NCI-H345 (cell line): ENCODE measurements around the gene CCDC34.
"Not testable (repeated sequence)": the region's sequence is repeated elsewhere in the genome, so short reads cannot be mapped to it uniquely, and the experiment has no call there.

Experiments used
- DNase-seq: peaks from one replicate; lab custom pipeline; 2025; lab: John Stamatoyannopoulos, UW

Gene CCDC34

DNA sequence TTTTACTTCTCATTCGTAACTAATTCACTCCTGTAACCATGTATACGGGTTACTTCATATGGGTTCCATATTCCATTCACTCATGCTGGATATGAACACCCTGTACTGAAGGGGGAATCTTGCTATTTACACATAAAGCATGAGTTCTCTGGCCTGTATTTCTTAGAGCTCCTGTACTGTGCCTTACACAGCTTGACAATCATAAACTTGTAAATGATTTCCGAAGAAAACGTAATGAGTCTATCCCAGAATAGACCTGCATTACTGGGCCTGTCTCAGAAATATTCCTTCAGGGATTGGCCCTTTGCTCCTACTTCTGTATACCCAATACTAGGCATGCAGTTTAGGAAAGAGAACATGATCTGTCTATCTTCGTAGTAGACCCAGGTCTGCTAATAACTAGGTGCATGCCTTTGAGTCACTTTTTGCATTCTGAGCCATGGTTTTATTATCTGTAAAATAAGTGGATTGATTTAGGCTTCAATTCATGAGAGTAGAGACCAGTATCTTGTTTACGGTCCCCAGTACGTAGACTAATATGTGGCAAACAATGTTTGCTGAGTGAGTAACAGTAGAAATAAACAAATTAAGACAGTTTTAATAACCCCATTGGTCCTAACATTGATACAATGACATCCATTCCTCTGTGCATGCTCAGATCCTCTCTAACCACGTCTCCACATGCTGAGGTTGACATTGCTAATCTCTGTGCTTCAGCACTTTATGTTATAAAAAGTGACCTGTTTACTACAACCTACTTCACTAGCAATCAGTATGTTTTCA is 1.2 kb downstream of the CCDC34 start:
- DNase-seq = no peak

DNA sequence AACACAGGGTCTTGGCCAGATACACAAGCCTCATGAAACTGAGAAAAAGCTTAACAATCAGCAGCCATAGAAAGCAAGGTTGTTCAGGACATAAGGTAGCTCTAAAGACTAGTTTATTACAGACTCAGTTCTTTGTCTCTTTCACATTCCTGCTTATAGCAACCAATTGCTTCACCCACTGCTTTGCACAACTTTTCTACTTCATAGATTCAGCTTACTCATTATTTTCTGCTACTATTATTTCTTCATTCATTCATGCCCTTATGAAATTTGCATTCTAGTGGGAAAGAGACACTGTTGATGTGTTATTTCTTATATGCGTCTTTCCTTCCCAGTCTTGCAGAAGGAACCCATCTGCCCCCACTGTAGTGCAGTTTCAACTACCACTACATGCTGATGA is 4.7 kb downstream of the CCDC34 start:
- no peak for DNase-seq

DNA sequence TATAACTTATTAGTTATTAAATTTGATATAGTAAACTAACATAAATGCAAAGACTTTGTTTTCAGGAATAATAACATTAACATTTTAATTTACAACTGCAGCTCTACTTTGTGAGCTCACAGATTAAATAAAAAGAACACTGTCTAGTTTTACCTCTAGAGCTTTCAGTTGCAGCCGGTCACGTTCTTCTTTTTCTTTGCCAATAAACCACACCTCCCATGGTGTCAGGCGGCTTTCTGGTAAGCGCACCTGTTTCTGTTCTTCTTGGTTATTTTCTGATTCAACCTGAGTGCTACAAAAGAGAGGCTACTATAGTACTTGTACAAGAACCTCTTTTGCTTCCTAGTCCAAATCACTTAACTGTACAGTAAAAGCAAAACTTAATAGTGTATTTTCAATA is 5.8 kb downstream of the CCDC34 start:
- peak; percentile 76 for DNase-seq

DNA sequence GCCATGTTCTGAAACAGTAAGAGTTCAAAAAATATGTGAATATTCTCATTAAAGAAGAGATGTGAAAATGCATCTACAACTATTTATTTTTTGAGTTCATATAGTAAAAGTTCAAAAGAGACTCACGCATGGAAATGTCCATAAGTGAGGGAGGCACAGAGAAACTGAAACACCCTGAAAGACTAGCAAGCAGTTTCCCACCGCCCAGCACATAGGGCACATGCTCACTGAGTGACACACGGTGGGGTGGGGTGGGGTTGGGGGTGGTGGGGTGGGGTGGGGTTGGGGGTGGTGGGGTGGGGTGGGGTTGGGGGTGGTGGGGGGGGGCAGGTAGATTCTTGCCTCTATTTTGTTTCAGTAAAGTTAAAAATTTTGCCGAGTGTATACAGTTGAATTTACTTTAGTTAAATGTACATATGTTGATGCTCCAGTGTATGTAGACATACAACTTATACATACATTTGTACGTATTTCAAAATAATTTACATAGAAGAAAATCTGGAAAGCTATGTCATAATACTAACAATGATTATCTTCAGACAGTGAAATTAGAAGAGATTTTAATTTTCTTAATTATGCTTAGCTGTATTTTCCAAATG is 6.3 kb downstream of the CCDC34 start:
- DNase-seq = no peak

DNA sequence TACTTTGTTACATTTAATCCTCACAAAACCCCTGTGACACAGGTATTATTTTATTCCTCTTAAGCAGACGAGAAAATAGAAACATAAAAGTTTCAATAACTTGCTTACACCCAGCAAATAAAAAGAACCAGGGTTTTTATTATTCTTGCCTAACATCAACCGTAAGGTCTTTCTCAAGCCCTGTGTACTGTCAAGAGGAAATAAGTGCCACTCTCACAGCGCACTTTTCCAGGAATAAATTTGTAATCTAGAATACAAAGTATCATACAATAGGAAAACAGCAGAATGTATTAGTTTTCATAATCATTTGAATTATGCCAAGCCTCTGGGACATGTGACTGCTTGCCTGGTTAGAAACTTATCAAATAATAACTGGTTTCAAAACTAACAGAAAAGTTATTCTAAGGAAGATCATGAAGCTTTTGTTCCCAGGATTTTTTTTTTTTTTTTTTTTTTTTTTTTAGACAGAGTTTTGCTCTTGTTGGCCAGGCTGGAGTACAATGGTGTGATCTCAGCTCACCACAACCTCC is 7.4 kb downstream of the CCDC34 start:
- no peak for DNase-seq

DNA sequence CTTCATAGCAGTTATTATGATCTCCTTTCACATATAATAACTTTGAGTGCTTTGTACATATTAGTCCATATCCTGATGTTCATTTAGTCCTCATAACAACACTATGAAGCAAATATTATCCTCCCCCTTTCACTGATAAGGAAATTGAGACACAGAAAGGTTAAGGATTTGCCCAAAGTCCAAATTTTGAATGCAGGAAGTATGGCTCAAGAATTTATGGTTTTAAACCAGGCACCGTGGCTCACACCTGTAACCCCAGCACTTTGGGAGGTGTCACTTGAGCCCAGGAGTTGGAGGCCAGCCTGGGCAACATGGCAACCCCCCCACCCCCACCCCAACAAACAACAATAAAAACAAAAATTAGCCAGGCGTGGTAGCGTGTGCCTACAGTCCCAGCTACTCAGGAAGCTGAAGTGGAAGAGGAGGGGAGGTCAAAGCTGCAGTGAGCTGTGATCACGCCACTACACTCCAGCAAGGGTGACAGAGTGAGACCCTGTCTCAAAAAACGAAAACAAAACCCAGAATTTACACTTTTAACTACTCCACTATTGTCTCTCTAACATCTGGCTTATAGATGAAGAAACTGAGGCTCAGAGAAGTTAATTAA is 8.6 kb downstream of the CCDC34 start:
- DNase-seq = no peak

DNA sequence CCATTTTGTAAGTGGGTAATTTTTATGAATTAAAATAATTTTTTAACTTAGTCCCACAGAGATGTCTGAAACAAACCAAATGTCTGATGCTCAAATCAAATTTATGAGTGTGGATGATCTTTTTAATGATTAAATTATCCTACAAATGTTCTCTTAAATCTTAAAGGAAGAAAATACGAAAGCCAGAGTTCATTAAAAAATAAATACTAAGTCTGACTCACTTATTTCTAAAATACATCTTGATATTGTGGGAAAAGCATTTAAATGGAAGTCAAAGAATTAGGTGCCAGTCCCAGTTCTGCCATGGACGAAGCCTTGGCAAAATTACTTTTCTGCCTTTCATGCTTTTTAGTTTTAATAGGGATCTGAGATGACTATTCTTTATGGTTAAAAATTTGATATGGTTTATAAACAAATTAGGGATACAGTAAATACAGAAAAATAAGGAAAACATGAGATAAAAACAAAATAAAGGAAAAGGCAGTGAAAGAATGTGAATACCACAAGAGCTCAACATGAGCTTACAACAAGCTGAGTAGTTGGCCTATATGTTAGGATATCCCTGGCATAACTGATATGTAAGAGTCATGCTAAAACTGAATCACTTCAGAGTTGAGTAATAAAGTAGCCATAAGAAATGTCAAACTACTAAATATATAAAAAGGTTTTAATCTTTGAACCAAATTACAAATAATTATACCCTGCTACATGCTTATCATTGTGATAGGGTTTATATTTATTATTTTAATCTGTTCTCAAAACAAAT is 9.2 kb downstream of the CCDC34 start:
- no peak for DNase-seq

DNA sequence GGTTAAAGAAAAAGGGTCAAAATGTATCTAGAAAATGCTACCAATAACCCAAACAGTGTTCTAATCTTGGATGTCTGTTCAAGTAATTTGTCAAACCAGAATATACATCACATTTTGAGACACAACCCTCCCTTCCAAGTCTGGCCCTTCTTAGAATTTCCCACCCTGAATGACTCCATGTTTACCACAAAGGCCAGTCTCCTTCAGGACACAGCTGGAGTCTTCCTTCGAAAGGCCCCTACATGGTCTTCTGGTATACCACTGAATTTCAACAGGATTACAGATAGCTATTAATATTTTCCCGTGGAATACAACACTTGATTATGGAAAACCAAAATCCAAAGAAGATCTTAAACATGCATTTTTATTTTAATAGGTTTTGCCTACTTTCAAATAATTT is 10.2 kb downstream of the CCDC34 start:
- no peak for DNase-seq

DNA sequence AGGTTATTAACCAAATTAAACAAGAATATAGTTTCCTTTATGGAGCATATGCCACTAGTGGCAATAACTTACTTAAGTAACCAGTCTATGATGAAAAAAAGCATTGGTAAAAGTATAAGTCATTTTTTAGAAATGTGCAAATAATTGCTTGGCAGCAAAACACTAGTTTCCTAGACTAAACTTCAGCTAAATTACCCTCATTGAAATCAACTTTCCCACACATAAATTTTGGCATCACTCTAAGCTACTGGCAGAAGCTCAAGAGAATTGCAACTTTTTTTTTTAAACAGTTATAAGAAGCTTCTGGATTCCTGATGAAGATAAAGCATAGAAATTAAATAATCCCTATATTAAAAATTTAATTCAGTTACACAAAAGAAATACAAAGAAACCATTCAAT is 12.5 kb downstream of the CCDC34 start:
- no peak for DNase-seq

DNA sequence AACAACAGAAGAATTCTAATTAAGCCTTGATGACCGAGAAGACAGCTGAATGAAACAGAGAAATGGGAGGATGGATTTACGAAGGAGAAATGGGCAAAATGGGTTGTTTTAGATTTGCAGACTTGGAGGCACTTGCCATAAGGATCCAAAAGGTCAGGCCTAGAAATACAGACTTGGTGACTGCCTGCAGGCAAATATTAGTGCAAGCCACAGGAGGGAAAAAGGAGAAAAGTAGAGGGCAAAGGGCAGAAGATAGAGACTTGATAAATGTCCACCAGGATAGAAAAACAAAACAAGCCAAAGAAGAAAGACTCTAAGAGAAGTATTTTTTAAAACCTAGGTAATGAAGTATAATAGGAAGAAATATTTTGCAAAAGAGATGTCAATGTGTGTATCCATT is 13.1 kb downstream of the CCDC34 start:
- DNase-seq = no peak

DNA sequence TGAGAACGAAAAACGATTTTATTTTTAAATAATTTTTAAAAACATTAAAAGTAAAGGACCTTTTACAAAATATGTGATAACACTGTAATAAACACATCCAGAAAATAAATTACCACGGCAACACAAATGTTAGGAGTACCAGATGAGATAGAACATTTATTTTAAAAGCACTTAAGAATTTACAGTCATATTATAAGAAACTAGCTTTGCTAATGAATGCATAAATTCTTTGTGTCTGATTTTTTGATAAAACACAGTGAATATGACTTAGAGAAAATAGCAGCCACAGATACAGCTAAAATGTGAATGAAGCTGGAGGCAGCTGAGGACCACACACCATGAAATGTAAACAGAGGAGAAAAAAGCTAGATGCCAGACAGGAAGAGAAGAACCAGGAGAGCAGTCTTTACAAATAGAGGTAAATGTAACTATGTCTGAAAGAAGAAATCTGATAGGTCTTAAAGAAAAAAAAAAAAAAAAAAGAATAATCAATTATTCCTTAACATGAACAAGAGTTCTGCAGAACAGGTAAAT is 14.6 kb downstream of the CCDC34 start:
- DNase-seq = peak; percentile 72

DNA sequence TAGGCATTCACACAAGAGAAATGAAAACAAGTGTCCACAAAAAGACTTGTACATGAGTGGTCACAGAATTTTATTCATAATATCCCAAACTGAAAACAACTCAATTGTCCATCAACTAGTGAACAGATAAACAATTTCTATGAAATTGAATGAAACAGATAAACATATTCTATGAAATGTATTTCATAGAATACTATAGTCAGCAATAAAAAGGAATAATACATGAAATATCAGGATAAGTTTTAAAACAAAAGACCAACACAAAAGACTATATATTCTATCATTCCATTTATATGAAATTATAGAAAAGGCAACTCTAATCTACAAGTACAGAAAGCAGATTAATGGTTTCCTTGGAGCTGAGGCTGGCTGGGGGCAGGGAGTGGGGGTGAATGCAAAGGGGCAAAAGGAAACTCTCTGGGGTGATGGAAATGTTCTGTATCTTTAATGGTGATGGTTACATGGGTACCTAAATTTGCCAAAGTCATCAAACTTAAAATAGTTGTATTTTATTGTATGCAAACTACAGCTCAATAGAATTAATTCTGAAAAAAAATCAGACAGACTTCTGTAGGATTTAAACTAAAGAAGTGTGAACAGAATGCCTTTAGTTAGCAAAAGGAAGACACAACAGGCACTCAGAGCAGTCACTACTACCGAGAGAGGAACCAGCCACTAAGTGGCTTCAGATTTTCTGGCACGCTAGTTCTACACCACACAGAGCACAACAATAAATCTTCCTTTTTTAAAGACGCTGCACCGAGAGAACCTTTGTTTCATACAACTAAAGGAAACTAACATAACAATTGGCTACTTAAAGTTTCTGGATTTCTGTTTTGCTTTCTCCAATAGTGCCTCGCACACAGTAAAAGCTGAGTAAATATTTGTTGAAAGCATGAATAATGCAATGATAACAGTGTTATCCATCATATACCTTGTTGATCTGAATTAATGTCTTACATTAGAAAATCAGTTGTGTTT is 15.4 kb downstream of the CCDC34 start:
- DNase-seq = peak; percentile 82

DNA sequence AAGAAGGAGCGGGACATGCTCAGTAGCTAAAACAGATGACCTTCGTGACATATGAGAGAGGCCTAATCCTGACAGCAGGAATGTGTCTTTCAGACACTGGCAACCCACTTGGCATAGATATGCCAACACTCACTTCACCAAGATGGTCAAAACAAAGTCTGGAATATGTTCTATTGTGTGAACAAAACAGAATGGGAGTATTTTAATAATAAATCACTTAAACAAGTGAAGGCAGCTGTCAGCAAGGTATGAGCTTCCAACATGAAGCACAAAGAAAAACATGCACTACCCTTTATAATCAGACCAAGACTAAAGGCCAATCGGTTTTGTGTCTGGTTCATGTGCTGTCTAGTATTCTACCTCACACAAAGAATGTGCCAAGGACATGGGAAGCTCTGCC is 23.1 kb downstream of the CCDC34 start:
- no peak for DNase-seq

DNA sequence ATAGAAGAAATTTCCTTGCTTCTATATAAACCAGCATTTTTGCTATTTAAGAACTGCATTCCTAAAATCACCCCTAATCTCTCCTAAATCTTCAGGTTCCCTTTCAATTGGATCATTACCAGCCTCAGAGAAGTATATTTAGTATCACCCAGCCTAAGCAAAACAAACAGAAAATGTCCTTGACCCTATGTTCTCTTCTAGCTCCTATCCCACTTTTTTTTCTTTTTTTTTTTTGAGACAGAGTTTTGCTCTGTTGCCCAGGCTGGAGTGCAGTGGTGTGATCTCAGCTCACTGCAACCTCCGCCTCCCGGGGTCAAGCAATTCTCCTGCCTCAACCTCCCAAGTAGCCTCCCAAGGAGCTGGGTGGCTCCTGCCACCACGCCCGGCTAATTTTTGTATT is 28.3 kb downstream of the CCDC34 start:
- DNase-seq = not testable (repeated sequence)

DNA sequence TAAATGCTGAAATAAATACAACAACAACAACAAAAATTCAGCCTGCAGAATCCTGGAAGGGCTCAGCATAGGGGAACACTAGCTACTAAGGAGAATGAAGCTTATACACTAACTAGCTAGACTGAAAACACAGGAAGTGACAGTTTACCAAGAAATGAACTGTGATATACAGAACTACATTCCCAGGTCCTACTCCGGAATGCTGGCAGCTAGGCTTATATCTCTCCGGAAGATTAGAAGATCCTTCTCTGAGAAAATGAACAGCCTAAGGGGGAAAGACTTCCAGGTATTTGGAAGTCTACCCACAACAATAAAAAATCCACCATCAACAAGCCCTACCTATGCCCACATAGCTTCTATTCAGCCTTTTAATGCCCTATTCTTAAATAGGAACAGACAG is 31.0 kb downstream of the CCDC34 start:
- DNase-seq = no peak

DNA sequence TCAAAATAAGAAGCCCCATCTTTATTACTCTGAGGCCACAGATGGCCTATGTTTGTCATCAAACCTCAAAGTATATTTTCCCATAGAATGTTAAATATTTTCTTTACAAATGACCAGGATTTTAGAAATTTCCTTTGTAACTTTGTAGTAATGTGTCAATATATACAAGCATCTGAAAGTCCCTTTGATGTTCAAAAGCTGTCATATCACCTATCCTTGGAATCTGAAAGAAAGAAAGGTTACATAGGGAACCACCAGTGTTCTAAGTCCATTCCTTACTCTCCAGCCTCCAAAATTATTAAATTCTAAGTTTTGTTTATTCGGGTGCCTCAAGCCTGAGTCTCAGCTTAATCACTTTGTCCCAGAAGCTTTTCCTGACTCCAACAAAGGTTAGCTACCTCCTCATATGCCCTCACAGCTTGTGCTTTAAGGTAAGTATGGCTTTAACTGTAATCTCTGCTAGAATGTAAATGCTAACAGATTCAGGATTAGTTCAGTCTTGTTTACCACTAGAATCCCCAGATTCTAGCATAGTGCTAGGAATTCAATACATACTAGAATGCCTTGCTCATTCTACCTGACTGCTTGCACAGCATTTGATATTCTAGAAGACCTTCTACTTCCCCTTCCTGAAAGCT is 32.3 kb downstream of the CCDC34 start:
- no peak for DNase-seq

DNA sequence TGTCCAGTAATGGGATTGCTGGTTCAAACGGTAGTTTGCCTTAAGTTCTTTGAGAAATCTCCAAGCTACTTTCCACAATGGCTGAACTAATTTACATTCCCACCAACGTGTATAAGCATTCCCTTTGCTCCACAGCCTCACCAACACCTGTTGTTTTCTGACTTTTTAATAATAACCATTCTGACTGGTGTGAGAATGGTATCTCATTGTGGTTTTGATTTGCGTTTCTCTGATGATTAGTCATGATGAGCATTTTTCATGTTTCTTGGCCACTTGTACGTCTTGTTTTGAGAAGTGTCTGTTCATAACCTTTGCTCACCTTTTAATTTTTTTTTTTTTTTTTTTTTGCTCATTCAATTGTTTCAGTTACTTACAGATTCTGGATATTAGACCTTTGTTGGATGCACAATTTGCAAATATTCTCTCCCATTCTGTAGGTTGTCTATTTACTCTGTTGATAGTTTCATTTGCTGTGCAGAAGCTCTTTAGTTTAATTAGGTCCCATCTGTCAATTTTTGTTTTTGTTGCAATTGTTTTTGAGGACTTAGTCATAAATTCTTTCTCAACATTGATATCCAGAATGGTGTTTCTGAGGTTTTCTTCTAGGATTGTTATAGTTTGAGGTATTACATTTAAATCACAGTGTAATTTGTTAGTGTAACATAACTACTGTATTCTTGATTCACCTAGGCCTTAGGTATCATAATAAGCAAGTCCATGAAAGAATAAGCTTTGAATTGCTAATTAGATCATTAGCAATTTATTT is 33.0 kb downstream of the CCDC34 start:
- DNase-seq = no peak

DNA sequence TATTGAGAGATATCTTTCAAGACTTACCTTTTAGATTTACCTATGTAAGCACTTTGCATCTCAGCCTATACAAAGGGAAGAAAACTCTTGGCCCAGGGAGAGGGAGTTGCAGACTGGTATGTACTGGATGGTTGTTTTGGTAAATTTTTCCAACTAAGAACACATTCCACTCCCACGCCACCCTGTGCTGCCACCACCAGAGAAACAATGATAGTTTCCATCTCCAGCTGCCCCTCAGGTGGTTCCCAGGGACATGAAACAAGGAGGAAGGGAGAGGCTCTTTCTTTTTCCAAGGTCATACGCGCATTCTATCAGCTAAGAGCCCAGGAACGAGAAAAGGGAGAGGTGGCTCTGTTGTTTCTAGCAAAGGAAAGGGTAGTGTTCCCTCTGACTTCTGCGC is 34.4 kb downstream of the CCDC34 start:
- DNase-seq = no peak

DNA sequence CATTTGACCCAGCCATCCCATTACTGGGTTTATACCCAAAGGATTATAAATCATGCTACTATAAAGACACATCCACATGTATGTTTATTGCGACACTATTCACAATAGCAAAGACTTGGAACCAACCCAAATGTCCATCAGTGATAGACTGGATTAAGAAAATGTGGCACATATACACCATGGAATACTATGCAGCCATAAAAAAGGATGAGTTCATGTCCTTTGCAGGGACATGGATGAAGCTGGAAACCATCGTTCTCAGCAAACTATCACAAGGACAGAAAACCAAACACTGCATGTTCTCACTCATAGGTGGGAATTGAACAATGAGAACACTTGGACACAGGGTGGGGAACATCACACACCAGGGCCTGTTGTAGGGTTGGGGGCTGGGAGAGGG is 36.0 kb downstream of the CCDC34 start:
- DNase-seq = not testable (repeated sequence)

DNA sequence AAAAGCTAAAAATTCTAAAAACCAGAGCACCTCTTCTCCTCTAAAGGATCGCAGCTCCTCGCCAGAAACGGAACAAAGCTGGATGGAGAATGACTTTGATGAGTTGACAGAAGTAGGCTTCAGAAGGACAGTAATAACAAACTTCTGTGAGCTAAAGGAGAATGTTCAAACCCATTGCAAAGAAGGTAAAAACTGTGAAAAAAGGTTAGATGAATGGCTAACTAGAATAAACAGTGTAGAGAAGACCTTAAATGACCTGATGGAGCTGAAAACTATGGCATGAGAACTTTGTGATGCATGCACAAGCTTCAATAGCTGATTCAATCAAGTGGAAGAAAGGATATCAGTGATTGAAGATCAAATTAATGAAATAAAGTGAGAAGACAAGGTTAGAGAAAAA is 40.8 kb downstream of the CCDC34 start:
- not testable (repeated sequence) for DNase-seq
